ENCODE data around the gene PNPLA5.
"Not testable (repeated sequence)": the region's sequence is repeated elsewhere in the genome, so short reads cannot be mapped to it uniquely, and the experiment has no call there.

The PNPLA5 gene

GRCh38 chr22:43879901-43880540 is 11.8 kb downstream of the PNPLA5 start:
- no peak for DNase-seq

- DNase-seq: no peak
These were observed 12.8 kb downstream of the PNPLA5 start for GRCh38 chr22:43878831-43879550.

GRCh38 chr22:43878079-43878795 is 13.6 kb downstream of the PNPLA5 start:
- no peak for DNase-seq

- DNase-seq: no peak
These were observed 14.8 kb downstream of the PNPLA5 start for GRCh38 chr22:43876866-43877509.

GRCh38 chr22:43869799-43870198 is 22.0 kb downstream of the PNPLA5 start:
- no peak for DNase-seq

GRCh38 chr22:43869001-43869400 is 22.8 kb downstream of the PNPLA5 start:
- DNase-seq: not testable (repeated sequence)

GRCh38 chr22:43867839-43868635 is 23.8 kb downstream of the PNPLA5 start:
- peak; percentile 13 for DNase-seq

GRCh38 chr22:43862882-43863202 is 29.0 kb downstream of the PNPLA5 start:
- DNase-seq: no peak

- no peak for DNase-seq
These were observed 29.5 kb downstream of the PNPLA5 start, which contains the start of gene SULT4A1 for GRCh38 chr22:43862074-43862881. Gene SULT4A1 (minus strand): TSS chr22:43862513. CDS start chr22:43862382, 131 bp downstream.

- DNase-seq: no peak
These were observed 30.3 kb downstream of the PNPLA5 start for GRCh38 chr22:43861529-43861928.

- no peak for DNase-seq
These were observed 31.0 kb downstream of the PNPLA5 start for GRCh38 chr22:43860831-43861230.

- DNase-seq: no peak
These were observed 31.7 kb downstream of the PNPLA5 start for GRCh38 chr22:43860126-43860525.

- no peak for DNase-seq
These were observed 32.2 kb downstream of the PNPLA5 start for GRCh38 chr22:43859621-43860020.

GRCh38 chr22:43859176-43859575 is 32.6 kb downstream of the PNPLA5 start:
- DNase-seq: no peak

GRCh38 chr22:43858156-43858895 is 33.5 kb downstream of the PNPLA5 start:
- no peak for DNase-seq

- no peak for DNase-seq
These were observed 34.4 kb downstream of the PNPLA5 start for GRCh38 chr22:43857367-43857766.

GRCh38 chr22:43855431-43855830 is 36.4 kb downstream of the PNPLA5 start:
- DNase-seq: no peak

GRCh38 chr22:43854786-43855271 is 37.0 kb downstream of the PNPLA5 start:
- no peak for DNase-seq

GRCh38 chr22:43854121-43854785 is 37.6 kb downstream of the PNPLA5 start:
- DNase-seq: no peak

GRCh38 chr22:43853328-43853931 is 38.4 kb downstream of the PNPLA5 start:
- no peak for DNase-seq

All from activated CD4-positive, alpha-beta T cell treated with anti-CD3 and anti-CD28 coated beads, Interleukin-2, Interleukin-6, amounts not matched to agents 100 ng/mL and 50 ng/mL, durations not matched to agents 16 hours and 8 hours (primary cell).